ENCODE measurements around the gene SMS.

The SMS gene

DNA sequence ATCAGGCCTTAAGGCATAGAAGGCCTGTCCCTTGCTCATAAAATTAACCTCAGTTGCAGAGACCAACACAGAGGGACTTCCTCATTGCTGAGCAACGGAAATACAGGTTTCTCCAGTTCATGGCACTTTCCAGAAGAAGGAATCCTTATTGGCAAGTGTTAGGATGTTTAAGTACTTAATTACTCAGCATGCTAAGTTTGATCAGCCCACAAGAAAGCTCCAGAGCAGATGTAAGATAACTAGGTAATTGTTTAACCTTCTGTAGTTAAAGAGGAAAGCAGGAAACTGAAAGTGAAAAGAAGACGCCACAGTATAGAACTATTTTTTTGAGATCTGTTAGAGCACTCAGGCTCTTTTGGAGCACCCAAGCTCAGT is 33.5 kb downstream of the SMS start:
- TF ChIP-seq, protein P1, sequence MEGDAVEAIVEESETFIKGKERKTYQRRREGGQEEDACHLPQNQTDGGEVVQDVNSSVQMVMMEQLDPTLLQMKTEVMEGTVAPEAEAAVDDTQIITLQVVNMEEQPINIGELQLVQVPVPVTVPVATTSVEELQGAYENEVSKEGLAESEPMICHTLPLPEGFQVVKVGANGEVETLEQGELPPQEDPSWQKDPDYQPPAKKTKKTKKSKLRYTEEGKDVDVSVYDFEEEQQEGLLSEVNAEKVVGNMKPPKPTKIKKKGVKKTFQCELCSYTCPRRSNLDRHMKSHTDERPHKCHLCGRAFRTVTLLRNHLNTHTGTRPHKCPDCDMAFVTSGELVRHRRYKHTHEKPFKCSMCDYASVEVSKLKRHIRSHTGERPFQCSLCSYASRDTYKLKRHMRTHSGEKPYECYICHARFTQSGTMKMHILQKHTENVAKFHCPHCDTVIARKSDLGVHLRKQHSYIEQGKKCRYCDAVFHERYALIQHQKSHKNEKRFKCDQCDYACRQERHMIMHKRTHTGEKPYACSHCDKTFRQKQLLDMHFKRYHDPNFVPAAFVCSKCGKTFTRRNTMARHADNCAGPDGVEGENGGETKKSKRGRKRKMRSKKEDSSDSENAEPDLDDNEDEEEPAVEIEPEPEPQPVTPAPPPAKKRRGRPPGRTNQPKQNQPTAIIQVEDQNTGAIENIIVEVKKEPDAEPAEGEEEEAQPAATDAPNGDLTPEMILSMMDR (conservative IDR thresholded peaks at IDR 0.05; ENCODE audit: low read depth, low read length), result no peak
- DNase-seq (ENCODE audit: low read depth), result no peak
- no peak overlapping the region for H3K4me3 ChIP-seq (ENCODE audit: low read depth, low read length)

DNA sequence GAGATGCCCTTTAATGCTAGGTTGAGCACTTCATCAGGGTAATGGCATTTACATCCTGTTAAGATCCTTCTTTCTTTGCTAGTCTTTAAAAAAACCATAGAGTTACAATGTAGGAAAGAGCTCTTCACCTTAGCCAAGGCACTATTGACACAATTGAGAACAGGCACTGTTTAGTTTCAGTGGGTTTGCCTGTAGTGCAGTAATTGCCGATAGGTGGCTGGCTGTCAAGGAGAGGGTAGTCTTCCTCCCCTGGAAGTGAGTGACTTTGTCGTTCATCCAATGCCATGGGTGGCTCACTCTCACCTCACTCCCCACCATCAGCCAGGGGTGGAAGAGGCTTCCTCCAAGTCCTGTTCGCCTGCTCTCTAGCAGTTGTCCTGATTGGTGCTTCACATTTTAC is 34.7 kb downstream of the SMS start:
- TF ChIP-seq, protein P1 (conservative IDR thresholded peaks at IDR 0.05; ENCODE audit: low read depth, low read length), result no peak
- no peak overlapping the region for H3K4me3 ChIP-seq (ENCODE audit: low read depth, low read length)
- DNase-seq (ENCODE audit: low read depth), result no peak

DNA sequence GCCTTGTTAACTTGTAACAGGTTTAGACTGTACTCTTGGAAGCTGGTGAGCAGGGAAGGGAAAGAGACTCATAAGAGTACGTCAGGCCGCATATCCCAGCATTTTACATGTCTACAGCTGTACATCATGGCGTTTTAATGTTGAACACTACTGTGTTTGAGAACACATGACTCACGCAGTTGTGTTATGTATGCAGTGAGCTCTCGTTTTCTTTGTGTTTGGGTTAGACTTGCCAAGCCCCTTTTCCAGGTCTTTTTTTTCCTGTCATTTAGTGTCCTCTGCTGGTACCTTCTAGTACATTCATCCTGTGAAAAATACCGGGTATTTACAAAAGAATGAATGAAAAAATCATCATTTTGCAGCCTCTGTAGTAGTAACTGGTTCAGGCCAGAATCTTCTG is 35.3 kb downstream of the SMS start:
- H3K4me3 ChIP-seq (ENCODE audit: low read depth, low read length), result no peak overlapping the region
- TF ChIP-seq, protein P1 (conservative IDR thresholded peaks at IDR 0.05; ENCODE audit: low read depth, low read length), result peak; percentile 50
- DNase-seq (ENCODE audit: low read depth), result peak; percentile 81

DNA sequence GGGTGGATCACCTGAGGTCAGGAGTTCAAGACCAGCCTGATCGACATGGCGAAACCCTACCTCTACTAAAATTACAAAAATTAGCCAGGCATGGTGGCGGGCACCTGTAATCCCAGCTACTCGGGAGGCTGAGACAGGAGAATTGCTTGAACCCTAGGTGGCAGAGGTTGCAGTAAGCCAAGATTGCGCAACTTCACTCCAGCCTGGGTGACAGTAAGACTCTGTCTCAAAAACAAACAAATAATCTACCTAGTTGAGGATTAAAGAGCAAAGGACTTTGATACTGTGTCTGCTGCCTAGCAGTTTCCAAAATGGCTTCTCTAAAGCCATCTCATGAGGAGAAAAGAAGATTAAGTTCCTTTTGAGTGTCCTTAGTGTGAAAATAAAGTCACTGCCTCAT is 37.8 kb downstream of the SMS start:
- TF ChIP-seq, protein P1 (conservative IDR thresholded peaks at IDR 0.05; ENCODE audit: low read depth, low read length), result no peak
- DNase-seq (ENCODE audit: low read depth), result no peak
- H3K4me3 ChIP-seq (ENCODE audit: low read depth, low read length), result no peak overlapping the region

DNA sequence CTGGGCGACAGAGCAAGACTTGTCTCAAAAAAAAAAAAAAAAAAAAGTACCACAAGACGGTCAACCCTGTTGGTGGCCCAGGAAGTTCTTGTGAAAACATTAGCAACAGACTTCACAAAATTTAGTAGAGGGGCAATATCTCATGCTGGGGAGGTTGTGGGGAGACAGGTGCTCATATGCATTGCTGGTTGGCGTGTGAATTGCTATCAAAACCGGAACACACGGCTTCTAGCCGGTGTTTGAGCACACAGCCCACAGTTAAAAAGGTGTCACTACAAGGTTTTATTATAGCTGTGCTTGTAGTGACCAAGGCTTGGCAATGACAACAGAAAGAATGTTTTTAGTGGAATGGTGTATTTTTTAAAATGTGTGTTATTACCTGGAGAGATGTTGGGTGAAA is 41.8 kb downstream of the SMS start:
- TF ChIP-seq, protein P1 (conservative IDR thresholded peaks at IDR 0.05; ENCODE audit: low read depth, low read length), result no peak
- DNase-seq (ENCODE audit: low read depth), result no peak
- H3K4me3 ChIP-seq (ENCODE audit: low read depth, low read length), result no peak overlapping the region

DNA sequence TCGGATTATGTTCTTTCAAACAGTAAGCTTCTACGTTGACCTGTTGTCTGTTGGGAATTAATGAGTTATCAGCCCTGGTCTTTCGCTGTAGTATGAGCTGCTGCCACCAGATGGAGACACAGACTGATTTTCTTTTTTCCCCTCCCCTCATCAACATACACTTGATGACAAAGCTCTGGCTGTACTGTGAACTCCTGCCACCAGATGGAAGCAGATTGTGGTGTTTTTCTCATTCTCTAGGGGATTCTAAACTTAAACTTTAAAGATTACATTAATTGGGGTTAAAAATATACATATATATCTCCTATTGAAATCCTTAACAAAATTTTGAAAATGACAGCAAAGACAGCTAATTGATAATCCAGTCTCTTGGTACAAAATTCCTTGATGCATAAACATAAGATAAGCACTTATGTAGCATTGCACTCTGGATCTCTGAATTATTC is 44.8 kb downstream of the SMS start:
- TF ChIP-seq, protein P1 (conservative IDR thresholded peaks at IDR 0.05; ENCODE audit: low read depth, low read length), result peak; percentile 82
- no peak overlapping the region for H3K4me3 ChIP-seq (ENCODE audit: low read depth, low read length)
- DNase-seq (ENCODE audit: low read depth), result peak; percentile 86

DNA sequence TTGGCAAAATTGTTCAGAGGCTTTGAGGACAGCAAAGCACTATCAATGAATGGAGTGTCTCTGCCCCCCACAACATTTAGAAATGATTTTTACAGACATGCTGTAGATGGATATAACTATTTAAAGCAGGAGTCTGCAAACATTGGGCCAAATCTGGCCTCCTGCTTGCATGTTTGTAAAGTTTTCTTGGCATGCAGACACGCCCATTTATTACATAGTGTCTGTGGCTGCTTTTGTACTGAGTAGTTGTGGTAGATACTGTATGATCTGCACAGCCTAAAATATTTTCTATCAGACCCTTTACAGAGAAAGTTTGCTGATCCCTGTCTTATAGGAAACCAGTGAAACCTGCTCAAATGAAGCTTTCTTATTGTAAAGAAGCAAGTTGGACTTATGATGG is 46.1 kb downstream of the SMS start:
- TF ChIP-seq, protein P1 (conservative IDR thresholded peaks at IDR 0.05; ENCODE audit: low read depth, low read length), result no peak
- peak; percentile 34 for DNase-seq (ENCODE audit: low read depth)
- no peak overlapping the region for H3K4me3 ChIP-seq (ENCODE audit: low read depth, low read length)
